GM23338 (cell line): ENCODE measurements around the gene USH1C. TPM values are rescaled to one million over a fixed set of nuclear protein-coding genes. Genes with fewer than 3 reads are reported as not detected.

Source experiments
- ATAC-seq: fragments of 200-7000 bp; cut with Tn5 transposase; 3 replicates; pipeline ENCODE4 v1.9.1; 2020
- DNase-seq: peaks from one replicate; pipeline ENCODE4 v3.0.0-alpha.2; 2015; ENCODE audit warnings: low spot score
- H2AFZ ChIP-seq: fragments of 200-600 bp; sonication (generic); 2 replicates; pipeline ENCODE4 v1.8.0; 2016; ENCODE audit warnings: antibody characterized with exemption, mild to moderate bottlenecking, moderate library complexity
- H3F3A ChIP-seq: fragments of 200-600 bp; sonication (generic); replicated peaks from 2 replicates; pipeline ENCODE4 v1.8.0; 2017; ENCODE audit warnings: antibody characterized with exemption, mixed run types, low read depth
- H3K27ac ChIP-seq: fragments of 200-600 bp; sonication (generic); 2 replicates; pipeline ENCODE4 v1.6.1; 2016; ENCODE audit warnings: low read depth
- H3K27me3 ChIP-seq: fragments of 200-600 bp; sonication (generic); 2 replicates; pipeline ENCODE4 v1.8.0; 2016; ENCODE audit warnings: mild to moderate bottlenecking, mixed run types, moderate library complexity; ENCODE audit not compliant: insufficient read depth
- H3K36me3 ChIP-seq: fragments of 200-600 bp; sonication (generic); 2 replicates; pipeline ENCODE4 v1.8.0; 2016; ENCODE audit warnings: mild to moderate bottlenecking; ENCODE audit not compliant: insufficient read depth
- H3K4me1 ChIP-seq: fragments of 200-600 bp; sonication (generic); 2 replicates; pipeline ENCODE4 v1.8.0; 2016; ENCODE audit warnings: mild to moderate bottlenecking, moderate library complexity; ENCODE audit not compliant: insufficient read depth
- H3K4me2 ChIP-seq: fragments of 200-600 bp; sonication (generic); 2 replicates; pipeline ENCODE4 v1.7.1; 2017; ENCODE audit warnings: mixed run types
- H3K4me3 ChIP-seq: fragments of 200-600 bp; sonication (generic); 2 replicates; pipeline ENCODE4 v1.6.1; 2016; ENCODE audit warnings: mixed run types
- H3K79me2 ChIP-seq: fragments of 200-600 bp; sonication (generic); replicated peaks from 2 replicates; pipeline ENCODE4 v1.8.0; 2017; ENCODE audit warnings: mild to moderate bottlenecking; ENCODE audit not compliant: insufficient read depth
- H3K9me2 ChIP-seq: fragments of 200-600 bp; sonication (generic); 2 replicates; pipeline ENCODE4 v1.8.0; 2017; ENCODE audit not compliant: insufficient read depth
- H4K20me1 ChIP-seq: fragments of 200-600 bp; sonication (generic); replicated peaks from 2 replicates; pipeline ENCODE4 v1.8.0; 2017; ENCODE audit warnings: mild to moderate bottlenecking; ENCODE audit not compliant: insufficient read depth
- H3K27ac Mint-ChIP-seq: 2 replicates; pipeline ENCODE4 v1.8.0; 2020; ENCODE audit warnings: inconsistent platforms, mild to moderate bottlenecking, moderate library complexity, mixed read lengths
- H3K27me3 Mint-ChIP-seq: 3 replicates; pipeline ENCODE4 v1.8.0; 2022; ENCODE audit warnings: low read depth, mild to moderate bottlenecking, moderate library complexity, mixed read lengths, inconsistent platforms; ENCODE audit not compliant: insufficient read depth, poor library complexity
- H3K36me3 Mint-ChIP-seq: 3 replicates; pipeline ENCODE4 v1.8.0; 2021; ENCODE audit warnings: low read depth, mild to moderate bottlenecking, inconsistent platforms, moderate library complexity, mixed read lengths
- H3K4me1 Mint-ChIP-seq: 3 replicates; pipeline ENCODE4 v1.8.0; 2020; ENCODE audit warnings: mild to moderate bottlenecking, inconsistent platforms, mixed read lengths
- H3K4me3 Mint-ChIP-seq: 3 replicates; pipeline ENCODE4 v1.8.0; 2021; ENCODE audit warnings: moderate library complexity, mild to moderate bottlenecking, inconsistent platforms, mixed read lengths
- H3K9me3 Mint-ChIP-seq: 3 replicates; pipeline ENCODE4 v1.8.0; 2020; ENCODE audit warnings: moderate library complexity, mild to moderate bottlenecking, inconsistent platforms, mixed read lengths
- CREB1 ChIP-seq: fragments of 250-450 bp; sonication (Bioruptor Pico); IDR thresholded peaks from 2 replicates; pipeline ENCODE4 v1.5.0; 2020; ENCODE audit warnings: low read depth, mild to moderate bottlenecking, moderate library complexity
- ETS1 ChIP-seq: IDR thresholded peaks from 2 replicates; pipeline ENCODE4 v1.6.1; 2016; ENCODE audit warnings: antibody characterized with exemption
- EZH2 ChIP-seq: fragments of 200-600 bp; sonication (generic); IDR thresholded peaks from one replicate; pipeline ENCODE4 v1.8.0; 2017; ENCODE audit warnings: antibody characterized with exemption, mild to moderate bottlenecking, low read depth; ENCODE audit not compliant: unreplicated experiment
- JUNB ChIP-seq: IDR thresholded peaks from one replicate; pipeline ENCODE4 v1.6.1; 2016; ENCODE audit warnings: antibody characterized with exemption; ENCODE audit not compliant: unreplicated experiment
- NANOG ChIP-seq: IDR thresholded peaks from 2 replicates; pipeline ENCODE4 v1.6.1; 2016; ENCODE audit warnings: antibody characterized with exemption, borderline replicate concordance
- POLR2AphosphoS5 ChIP-seq: IDR thresholded peaks from 2 replicates; pipeline ENCODE4 v1.6.1; 2016; ENCODE audit warnings: antibody characterized with exemption, low read depth
- STAT1 ChIP-seq: IDR thresholded peaks from one replicate; pipeline ENCODE4 v1.6.1; 2016; ENCODE audit warnings: antibody characterized with exemption; ENCODE audit not compliant: unreplicated experiment
- ZNF114 ChIP-seq: fragments of 250-450 bp; sonication (Bioruptor Pico); IDR thresholded peaks from 2 replicates; pipeline ENCODE4 v1.5.0; 2020; ENCODE audit warnings: mild to moderate bottlenecking, moderate library complexity
- ZNF462 ChIP-seq: fragments of 250-450 bp; sonication (Bioruptor Pico); IDR thresholded peaks from 2 replicates; pipeline ENCODE4 v1.5.0; 2020; ENCODE audit warnings: mild to moderate bottlenecking, moderate library complexity
- polyA plus RNA-seq: library from polyadenylated mRNA; unstranded; fragments of >200 nt; fragmentation: Nextera tagmentation; extraction: Ambion mirVana; gene quantifications from 2 replicates; pipeline ENCODE4 v1.2.1, GENCODE V29; 2016
- total RNA-seq: library from RNA; depleted of rRNA; stranded (reverse); fragments of >200 nt; shearing (Covaris generic); gene quantifications from 2 replicates; pipeline ENCODE4 v1.2.3, GENCODE V29; 2014
- TF ChIP-seq, protein P1 (sequence below), 2 experiments: fragments of 200-600 bp in 1 of 2; sonication (generic) in 1 of 2; conservative IDR thresholded peaks; 2 replicates each; pipeline versions ENCODE4 v1.5.1 to v1.6.1; 2016 to 2017; ENCODE audit warnings: antibody characterized with exemption in 2 of 2, low read depth in 2 of 2, mild to moderate bottlenecking in 2 of 2, moderate library complexity in 1 of 2
- TF ChIP-seq, protein P2 (sequence below): IDR thresholded peaks from one replicate; pipeline ENCODE4 v1.6.1; 2018; ENCODE audit warnings: antibody characterized with exemption; ENCODE audit not compliant: unreplicated experiment

The USH1C gene
- total and polyA plus RNA-seq, 2 experiments from 2014 or later, result 1.3 to 1.8 TPM

DNA sequence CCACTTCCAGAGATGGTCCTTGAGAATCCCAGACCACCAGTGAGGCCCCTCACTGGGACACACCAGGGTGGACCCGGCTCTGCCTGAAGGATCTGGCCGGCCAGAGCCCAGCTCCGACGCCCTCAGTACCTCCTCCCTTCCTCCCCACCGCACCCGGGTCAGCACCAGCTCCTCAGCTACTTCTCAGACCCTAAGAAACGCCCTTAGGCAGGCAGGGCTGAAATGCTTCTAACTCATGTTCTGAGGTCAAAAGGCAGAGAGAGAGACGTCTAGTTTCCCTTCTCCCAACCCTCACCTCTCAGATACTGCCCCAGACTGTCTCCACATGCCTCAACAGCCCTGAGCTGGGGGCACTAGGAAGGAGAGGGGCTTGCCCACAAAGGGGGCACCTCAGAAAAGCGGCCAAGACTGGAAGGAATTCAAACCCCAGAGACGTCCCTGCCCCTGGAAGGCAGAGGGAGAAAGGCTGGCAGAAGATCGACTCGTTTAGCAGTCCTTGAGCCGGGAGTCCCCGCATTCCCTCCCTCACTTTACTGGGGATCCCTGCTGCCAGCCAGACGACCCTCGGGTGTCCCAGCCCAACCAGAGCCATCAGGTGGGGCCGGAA, 539 bp downstream of the USH1C start (continued):
- TF ChIP-seq ETS1, result no peak
- TF ChIP-seq, protein P1, sequence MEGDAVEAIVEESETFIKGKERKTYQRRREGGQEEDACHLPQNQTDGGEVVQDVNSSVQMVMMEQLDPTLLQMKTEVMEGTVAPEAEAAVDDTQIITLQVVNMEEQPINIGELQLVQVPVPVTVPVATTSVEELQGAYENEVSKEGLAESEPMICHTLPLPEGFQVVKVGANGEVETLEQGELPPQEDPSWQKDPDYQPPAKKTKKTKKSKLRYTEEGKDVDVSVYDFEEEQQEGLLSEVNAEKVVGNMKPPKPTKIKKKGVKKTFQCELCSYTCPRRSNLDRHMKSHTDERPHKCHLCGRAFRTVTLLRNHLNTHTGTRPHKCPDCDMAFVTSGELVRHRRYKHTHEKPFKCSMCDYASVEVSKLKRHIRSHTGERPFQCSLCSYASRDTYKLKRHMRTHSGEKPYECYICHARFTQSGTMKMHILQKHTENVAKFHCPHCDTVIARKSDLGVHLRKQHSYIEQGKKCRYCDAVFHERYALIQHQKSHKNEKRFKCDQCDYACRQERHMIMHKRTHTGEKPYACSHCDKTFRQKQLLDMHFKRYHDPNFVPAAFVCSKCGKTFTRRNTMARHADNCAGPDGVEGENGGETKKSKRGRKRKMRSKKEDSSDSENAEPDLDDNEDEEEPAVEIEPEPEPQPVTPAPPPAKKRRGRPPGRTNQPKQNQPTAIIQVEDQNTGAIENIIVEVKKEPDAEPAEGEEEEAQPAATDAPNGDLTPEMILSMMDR (conservative IDR thresholded peaks at IDR 0.05; ENCODE audit: low read depth in 2 of 2), result no peak

- DNase-seq (no peak), ATAC-seq (no peak)
- Histone ChIP-seq H2AFZ (no peak overlapping the region), H3K4me2 (peak overlapping the region; percentile 93), H3K9me2 (no peaks in the 10 kb centered on the region), H4K20me1 (no peaks in the 10 kb centered on the region), H3K36me3 (no peaks in the 10 kb centered on the region), H3F3A (no peaks in the 10 kb centered on the region), H3K27me3 (peaks cover 13% of the 10 kb centered on the region), H3K79me2 (no peaks in the 10 kb centered on the region), H3K4me1 (peaks cover 19% of the 10 kb centered on the region), H3K4me3 (peak overlapping the region; percentile 89; the same call in 1 of the 2 replicates), H3K27ac (no peak overlapping the region)
- Mint-ChIP-seq H3K4me3 (peak overlapping the region; percentile 41; the same call in 1 of the 3 replicates), H3K27ac (no peak overlapping the region), H3K36me3 (no peaks in the 10 kb centered on the region), H3K9me3 (no peaks in the 10 kb centered on the region), H3K4me1 (peaks cover 48% of the 10 kb centered on the region), H3K27me3 (peaks cover 24% of the 10 kb centered on the region)
- no peak for TF ChIP-seq JUNB
- no peak for TF ChIP-seq ZNF462 (CRISPR knock-in tag)
- no peak for TF ChIP-seq ZNF114
- no peak for TF ChIP-seq EZH2
- no peak for TF ChIP-seq STAT1
- TF ChIP-seq, protein P2, sequence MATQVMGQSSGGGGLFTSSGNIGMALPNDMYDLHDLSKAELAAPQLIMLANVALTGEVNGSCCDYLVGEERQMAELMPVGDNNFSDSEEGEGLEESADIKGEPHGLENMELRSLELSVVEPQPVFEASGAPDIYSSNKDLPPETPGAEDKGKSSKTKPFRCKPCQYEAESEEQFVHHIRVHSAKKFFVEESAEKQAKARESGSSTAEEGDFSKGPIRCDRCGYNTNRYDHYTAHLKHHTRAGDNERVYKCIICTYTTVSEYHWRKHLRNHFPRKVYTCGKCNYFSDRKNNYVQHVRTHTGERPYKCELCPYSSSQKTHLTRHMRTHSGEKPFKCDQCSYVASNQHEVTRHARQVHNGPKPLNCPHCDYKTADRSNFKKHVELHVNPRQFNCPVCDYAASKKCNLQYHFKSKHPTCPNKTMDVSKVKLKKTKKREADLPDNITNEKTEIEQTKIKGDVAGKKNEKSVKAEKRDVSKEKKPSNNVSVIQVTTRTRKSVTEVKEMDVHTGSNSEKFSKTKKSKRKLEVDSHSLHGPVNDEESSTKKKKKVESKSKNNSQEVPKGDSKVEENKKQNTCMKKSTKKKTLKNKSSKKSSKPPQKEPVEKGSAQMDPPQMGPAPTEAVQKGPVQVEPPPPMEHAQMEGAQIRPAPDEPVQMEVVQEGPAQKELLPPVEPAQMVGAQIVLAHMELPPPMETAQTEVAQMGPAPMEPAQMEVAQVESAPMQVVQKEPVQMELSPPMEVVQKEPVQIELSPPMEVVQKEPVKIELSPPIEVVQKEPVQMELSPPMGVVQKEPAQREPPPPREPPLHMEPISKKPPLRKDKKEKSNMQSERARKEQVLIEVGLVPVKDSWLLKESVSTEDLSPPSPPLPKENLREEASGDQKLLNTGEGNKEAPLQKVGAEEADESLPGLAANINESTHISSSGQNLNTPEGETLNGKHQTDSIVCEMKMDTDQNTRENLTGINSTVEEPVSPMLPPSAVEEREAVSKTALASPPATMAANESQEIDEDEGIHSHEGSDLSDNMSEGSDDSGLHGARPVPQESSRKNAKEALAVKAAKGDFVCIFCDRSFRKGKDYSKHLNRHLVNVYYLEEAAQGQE, result no peak
- TF ChIP-seq POLR2AphosphoS5, result no peak
- TF ChIP-seq NANOG, result no peak
- TF ChIP-seq CREB1 (CRISPR knock-in tag), result no peak
Measured at GRCh38 chr11:17543041-17543440, 1.2 kb downstream of the USH1C start.
